Gastrocnemius medialis (tissue), 4 donors: Measurements from ENCODE around the gene SCNN1B.

ENCODE experiments used
- CTCF ChIP-seq, 5 experiments: fragments of 450-650 bp in 3 of 5; fragments of 200-600 bp in 2 of 5; sonication (generic) in 2 of 5; IDR thresholded peaks in 4 of 5; conservative IDR thresholded peaks in 1 of 5; 1 replicate in 4 of 5; 2 replicates in 1 of 5; pipeline ENCODE4 v1.5.1; 2016 to 2019; ENCODE audit warnings: antibody characterized with exemption in 5 of 5, mild to moderate bottlenecking in 3 of 5, moderate library complexity in 3 of 5
- POLR2A ChIP-seq, 2 donors: fragments of 450-650 bp; IDR thresholded peaks; one replicate each; pipeline ENCODE4 v1.6.1; 2017; ENCODE audit warnings: antibody characterized with exemption in 2 of 2, mild to moderate bottlenecking in 2 of 2, moderate library complexity in 2 of 2

GRCh38 chr16:23359092-23359760 lies 57.1 kb downstream of the SCNN1B start:
- TF ChIP-seq CTCF (IDR thresholded peaks at IDR 0.05 in 4 of 5, conservative IDR thresholded peaks at IDR 0.05 in 1 of 5) (no peak), POLR2A (IDR thresholded peaks at IDR 0.05) (no peak)
